GM12878 (cell line): ENCODE results near the gene CCDC137. TPM values are rescaled to one million over a fixed set of nuclear protein-coding genes. Genes with fewer than 3 reads are reported as not detected.

ENCODE experiments used
- BCL3 ChIP-seq: IDR thresholded peaks from 2 replicates; pipeline ENCODE4 v1.6.1; 2011; ENCODE audit warnings: borderline replicate concordance, low read depth, mild to moderate bottlenecking, moderate library complexity, low read length; ENCODE audit not compliant: insufficient read depth, poor library complexity, severe bottlenecking
- CEBPZ ChIP-seq: fragments of 150-350 bp; IDR thresholded peaks from 2 replicates; pipeline ENCODE4 v1.6.1; 2016; ENCODE audit warnings: low read depth, low read length
- NR2C2 ChIP-seq: IDR thresholded peaks from 2 replicates; pipeline ENCODE4 v1.6.1; 2011; ENCODE audit warnings: borderline replicate concordance, low read depth; ENCODE audit not compliant: control insufficient read depth, insufficient read length
- RB1 ChIP-seq: fragments of 450-650 bp; formaldehyde crosslinking; IDR thresholded peaks from 2 replicates; pipeline ENCODE4 v1.6.1; 2017; ENCODE audit warnings: mild to moderate bottlenecking, borderline replicate concordance
- RCOR1 ChIP-seq: conservative IDR thresholded peaks from 2 replicates; pipeline ENCODE4 v1.6.1; 2012; ENCODE audit warnings: low read depth, low read length, improper control_type of control experiment
- SRF ChIP-seq, 2 experiments: IDR thresholded peaks; 2 replicates each; pipeline ENCODE4 v1.6.1; 2011; ENCODE audit warnings: low read depth in 2 of 2, low read length in 2 of 2, mild to moderate bottlenecking in 1 of 2, moderate library complexity in 1 of 2
- SUZ12 ChIP-seq: fragments of 200-600 bp; sonication (generic); IDR thresholded peaks from one replicate; pipeline ENCODE4 v1.6.1; 2018; ENCODE audit warnings: antibody characterized with exemption, mild to moderate bottlenecking; ENCODE audit not compliant: unreplicated experiment
- ZNF217 ChIP-seq: fragments of 450-650 bp; IDR thresholded peaks from 2 replicates; pipeline ENCODE4 v1.6.1; 2017; ENCODE audit warnings: antibody characterized with exemption, mild to moderate bottlenecking
- polyA plus RNA-seq, 11 experiments: library from polyadenylated mRNA; depleted of rRNA in 4 of 11; unstranded in 6 of 11; stranded (reverse) in 5 of 11; fragments of >200 nt; fragmentation: Nextera tagmentation in 4 of 11; fragmentation: Illumina TruSeq in 1 of 11; extraction: Ambion mirVana in 4 of 11; extraction: Trizol in 1 of 11; gene quantifications; 1 replicate in 1 of 11; 2 replicates in 10 of 11; pipeline versions ENCODE4 v1.2.1 to v1.2.3, GENCODE V29; 2011 to 2016; ENCODE audit warnings: inconsistent platforms in 2 of 11, missing spikeins in 2 of 11, low read depth in 1 of 11
- total RNA-seq, 4 experiments: library from RNA; depleted of rRNA in 3 of 4; stranded (reverse); fragments of >200 nt in 3 of 4; fragmentation: Illumina TruSeq in 1 of 4; extraction: Trizol in 1 of 4; gene quantifications; 2 replicates each; pipeline versions ENCODE4 v1.2.1 to v1.2.3, GENCODE V29; 2013 to 2021
- TF ChIP-seq, protein P1 (sequence below): fragments of 450-650 bp; formaldehyde crosslinking; IDR thresholded peaks from 2 replicates; pipeline ENCODE4 v1.4.0; 2022; ENCODE audit warnings: mild to moderate bottlenecking, moderate library complexity
- TF ChIP-seq, protein P2 (sequence below): IDR thresholded peaks from 2 replicates; pipeline ENCODE4 v1.6.1; 2012; ENCODE audit warnings: low read depth, low read length, improper control_type of control experiment

Gene CCDC137
- total and polyA plus RNA-seq, 10 of the 15 experiments (the other 5 are each of a cell fraction or from before 2014, with no cell fraction given): 2.2 to 45.4 (median 22.1) TPM

GRCh38 chr17:81706232-81706611 lies 39.7 kb downstream of the CCDC137 start (continued):
- TF ChIP-seq RB1: no peak
- TF ChIP-seq, protein P1, sequence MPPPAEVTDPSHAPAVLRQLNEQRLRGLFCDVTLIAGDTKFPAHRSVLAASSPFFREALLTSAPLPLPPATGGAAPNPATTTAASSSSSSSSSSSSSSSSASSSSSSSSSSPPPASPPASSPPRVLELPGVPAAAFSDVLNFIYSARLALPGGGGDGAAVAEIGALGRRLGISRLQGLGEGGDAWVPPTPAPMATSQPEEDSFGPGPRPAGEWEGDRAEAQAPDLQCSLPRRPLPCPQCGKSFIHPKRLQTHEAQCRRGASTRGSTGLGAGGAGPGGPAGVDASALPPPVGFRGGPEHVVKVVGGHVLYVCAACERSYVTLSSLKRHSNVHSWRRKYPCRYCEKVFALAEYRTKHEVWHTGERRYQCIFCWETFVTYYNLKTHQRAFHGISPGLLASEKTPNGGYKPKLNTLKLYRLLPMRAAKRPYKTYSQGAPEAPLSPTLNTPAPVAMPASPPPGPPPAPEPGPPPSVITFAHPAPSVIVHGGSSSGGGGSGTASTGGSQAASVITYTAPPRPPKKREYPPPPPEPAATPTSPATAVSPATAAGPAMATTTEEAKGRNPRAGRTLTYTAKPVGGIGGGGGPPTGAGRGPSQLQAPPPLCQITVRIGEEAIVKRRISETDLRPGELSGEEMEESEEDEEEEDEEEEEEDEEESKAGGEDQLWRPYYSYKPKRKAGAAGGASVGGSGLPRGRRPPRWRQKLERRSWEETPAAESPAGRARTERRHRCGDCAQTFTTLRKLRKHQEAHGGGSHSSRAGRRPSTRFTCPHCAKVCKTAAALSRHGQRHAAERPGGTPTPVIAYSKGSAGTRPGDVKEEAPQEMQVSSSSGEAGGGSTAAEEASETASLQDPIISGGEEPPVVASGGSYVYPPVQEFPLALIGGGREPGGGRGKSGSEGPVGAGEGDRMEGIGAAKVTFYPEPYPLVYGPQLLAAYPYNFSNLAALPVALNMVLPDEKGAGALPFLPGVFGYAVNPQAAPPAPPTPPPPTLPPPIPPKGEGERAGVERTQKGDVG (CRISPR knock-in tag): no peak
- no peak for TF ChIP-seq SRF (IDR thresholded peaks at IDR 0.05; ENCODE audit: low read depth in 2 of 2, low read length in 2 of 2)
- TF ChIP-seq CEBPZ: no peak
- no peak for TF ChIP-seq BCL3
- TF ChIP-seq, protein P2, sequence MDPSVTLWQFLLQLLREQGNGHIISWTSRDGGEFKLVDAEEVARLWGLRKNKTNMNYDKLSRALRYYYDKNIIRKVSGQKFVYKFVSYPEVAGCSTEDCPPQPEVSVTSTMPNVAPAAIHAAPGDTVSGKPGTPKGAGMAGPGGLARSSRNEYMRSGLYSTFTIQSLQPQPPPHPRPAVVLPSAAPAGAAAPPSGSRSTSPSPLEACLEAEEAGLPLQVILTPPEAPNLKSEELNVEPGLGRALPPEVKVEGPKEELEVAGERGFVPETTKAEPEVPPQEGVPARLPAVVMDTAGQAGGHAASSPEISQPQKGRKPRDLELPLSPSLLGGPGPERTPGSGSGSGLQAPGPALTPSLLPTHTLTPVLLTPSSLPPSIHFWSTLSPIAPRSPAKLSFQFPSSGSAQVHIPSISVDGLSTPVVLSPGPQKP: no peak
- TF ChIP-seq ZNF217: no peak
- no peak for TF ChIP-seq RCOR1
- TF ChIP-seq SUZ12: no peak
- no peak for TF ChIP-seq NR2C2
- TF ChIP-seq, all 136 proteins: peak for 0
